Tibial nerve (tissue), 3 donors: Measurements from ENCODE around the gene ANAPC5.

ENCODE experiments used
- POLR2A ChIP-seq, 2 donors: fragments of 450-650 bp; IDR thresholded peaks; one replicate each; pipeline ENCODE4 v1.6.1; 2017; ENCODE audit warnings: antibody characterized with exemption in 2 of 2, mild to moderate bottlenecking in 2 of 2, moderate library complexity in 2 of 2
- TF ChIP-seq, protein P1 (sequence below), 5 experiments: fragments of 200-600 bp in 3 of 5; fragments of 450-650 bp in 2 of 5; sonication (generic) in 3 of 5; IDR thresholded peaks; one replicate each; pipeline ENCODE4 v1.5.1; 2016 to 2019; ENCODE audit warnings: antibody characterized with exemption in 5 of 5, mild to moderate bottlenecking in 3 of 5, moderate library complexity in 2 of 5

DNA sequence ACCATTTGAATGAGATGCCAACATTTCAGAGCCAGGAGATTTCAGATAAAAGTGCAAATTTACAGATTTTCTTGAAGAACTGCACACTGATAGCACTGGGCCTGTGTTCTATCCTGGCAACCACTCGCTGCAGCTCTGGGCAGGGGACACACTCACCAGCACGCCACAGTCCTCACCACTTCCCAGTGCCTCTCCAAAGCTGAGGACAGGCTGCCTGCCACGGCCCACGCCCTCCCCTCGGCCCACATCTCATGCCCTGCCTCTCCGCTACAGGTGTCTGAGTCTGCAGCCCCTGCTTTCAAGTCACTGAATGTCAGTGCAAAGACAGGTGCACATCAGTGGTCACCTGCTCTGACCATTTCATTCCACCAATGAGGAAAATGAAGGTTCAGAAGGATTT, 68.4 kb downstream of the ANAPC5 start:
- TF ChIP-seq, protein P1, sequence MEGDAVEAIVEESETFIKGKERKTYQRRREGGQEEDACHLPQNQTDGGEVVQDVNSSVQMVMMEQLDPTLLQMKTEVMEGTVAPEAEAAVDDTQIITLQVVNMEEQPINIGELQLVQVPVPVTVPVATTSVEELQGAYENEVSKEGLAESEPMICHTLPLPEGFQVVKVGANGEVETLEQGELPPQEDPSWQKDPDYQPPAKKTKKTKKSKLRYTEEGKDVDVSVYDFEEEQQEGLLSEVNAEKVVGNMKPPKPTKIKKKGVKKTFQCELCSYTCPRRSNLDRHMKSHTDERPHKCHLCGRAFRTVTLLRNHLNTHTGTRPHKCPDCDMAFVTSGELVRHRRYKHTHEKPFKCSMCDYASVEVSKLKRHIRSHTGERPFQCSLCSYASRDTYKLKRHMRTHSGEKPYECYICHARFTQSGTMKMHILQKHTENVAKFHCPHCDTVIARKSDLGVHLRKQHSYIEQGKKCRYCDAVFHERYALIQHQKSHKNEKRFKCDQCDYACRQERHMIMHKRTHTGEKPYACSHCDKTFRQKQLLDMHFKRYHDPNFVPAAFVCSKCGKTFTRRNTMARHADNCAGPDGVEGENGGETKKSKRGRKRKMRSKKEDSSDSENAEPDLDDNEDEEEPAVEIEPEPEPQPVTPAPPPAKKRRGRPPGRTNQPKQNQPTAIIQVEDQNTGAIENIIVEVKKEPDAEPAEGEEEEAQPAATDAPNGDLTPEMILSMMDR (IDR thresholded peaks at IDR 0.05), result no peak
- TF ChIP-seq POLR2A (IDR thresholded peaks at IDR 0.05), result no peak
